GM20000 (cell line): Measurements from ENCODE around the gene ADAM11.

ENCODE experiments used
- DNase-seq: peaks from one replicate; pipeline ENCODE4 v3.0.0; 2012; ENCODE audit warnings: low spot score
- TF ChIP-seq, protein P1 (sequence below): IDR thresholded peaks from 2 replicates; pipeline ENCODE4 v1.5.1; 2012; ENCODE audit warnings: mild to moderate bottlenecking, control low read depth; ENCODE audit errors: extremely low read depth, missing control alignments

Gene ADAM11

DNA sequence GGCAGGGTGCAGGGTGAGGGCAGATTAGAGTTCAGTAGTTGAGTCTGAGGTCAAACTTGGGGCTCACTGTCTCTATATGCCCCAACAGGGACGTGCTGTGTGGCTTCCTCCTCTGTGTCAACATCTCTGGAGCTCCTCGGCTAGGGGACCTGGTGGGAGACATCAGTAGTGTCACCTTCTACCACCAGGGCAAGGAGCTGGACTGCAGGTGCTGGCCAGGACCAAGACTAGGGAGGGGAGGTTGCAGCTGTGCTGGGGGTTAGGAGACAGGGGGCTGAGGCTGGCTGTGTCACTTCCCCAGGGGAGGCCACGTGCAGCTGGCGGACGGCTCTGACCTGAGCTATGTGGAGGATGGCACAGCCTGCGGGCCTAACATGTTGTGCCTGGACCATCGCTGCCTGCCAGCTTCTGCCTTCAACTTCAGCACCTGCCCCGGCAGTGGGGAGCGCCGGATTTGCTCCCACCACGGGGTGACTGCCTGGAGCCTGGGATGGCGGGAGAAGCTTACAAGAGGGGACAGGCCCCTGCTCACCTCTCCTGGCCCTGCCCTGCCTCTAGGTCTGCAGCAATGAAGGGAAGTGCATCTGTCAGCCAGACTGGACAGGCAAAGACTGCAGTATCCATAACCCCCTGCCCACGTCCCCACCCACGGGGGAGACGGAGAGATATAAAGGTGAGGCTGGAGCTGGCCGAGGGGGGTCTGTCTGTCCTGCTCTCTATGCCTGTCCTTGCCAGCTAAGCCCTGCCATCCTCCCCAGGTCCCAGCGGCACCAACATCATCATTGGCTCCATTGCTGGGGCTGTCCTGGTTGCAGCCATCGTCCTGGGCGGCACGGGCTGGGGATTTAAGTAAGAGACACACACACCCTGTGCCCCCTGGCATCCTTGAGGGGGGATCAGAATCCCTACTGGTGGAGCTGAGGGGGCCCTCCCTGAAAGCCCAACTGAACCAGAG lies 18.9 kb downstream of the ADAM11 start:
- no peak for DNase-seq
- TF ChIP-seq, protein P1, sequence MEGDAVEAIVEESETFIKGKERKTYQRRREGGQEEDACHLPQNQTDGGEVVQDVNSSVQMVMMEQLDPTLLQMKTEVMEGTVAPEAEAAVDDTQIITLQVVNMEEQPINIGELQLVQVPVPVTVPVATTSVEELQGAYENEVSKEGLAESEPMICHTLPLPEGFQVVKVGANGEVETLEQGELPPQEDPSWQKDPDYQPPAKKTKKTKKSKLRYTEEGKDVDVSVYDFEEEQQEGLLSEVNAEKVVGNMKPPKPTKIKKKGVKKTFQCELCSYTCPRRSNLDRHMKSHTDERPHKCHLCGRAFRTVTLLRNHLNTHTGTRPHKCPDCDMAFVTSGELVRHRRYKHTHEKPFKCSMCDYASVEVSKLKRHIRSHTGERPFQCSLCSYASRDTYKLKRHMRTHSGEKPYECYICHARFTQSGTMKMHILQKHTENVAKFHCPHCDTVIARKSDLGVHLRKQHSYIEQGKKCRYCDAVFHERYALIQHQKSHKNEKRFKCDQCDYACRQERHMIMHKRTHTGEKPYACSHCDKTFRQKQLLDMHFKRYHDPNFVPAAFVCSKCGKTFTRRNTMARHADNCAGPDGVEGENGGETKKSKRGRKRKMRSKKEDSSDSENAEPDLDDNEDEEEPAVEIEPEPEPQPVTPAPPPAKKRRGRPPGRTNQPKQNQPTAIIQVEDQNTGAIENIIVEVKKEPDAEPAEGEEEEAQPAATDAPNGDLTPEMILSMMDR: no peak

DNA sequence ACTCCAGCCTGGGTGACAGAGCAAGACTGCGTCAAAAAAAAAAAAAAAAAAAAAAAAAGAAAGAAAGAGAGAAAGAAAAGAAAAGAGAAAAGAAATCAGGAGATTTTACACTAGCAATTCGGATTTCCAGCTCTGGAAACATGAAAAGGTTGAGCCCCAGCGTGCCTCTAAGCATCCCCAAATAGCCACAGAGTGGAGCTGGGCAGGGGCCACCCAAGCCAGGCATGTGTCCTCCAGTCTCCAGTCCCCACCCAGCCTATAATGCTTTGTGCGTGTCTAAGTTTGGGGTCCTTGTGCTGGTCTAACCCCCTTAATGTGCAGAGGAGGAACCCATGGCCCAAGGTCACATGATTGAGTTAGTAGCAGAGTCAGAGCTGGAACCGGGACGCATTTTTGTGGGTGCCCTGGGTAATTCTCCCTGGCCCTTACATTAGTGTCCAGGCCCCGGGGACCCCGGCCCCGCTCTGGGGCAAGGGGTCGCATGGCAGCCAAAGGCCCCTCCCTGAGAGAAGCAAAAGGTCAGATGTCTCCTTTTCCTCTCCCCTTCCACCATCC lies 19.9 kb downstream of the ADAM11 start:
- no peak for DNase-seq
- TF ChIP-seq, protein P1: no peak

DNA sequence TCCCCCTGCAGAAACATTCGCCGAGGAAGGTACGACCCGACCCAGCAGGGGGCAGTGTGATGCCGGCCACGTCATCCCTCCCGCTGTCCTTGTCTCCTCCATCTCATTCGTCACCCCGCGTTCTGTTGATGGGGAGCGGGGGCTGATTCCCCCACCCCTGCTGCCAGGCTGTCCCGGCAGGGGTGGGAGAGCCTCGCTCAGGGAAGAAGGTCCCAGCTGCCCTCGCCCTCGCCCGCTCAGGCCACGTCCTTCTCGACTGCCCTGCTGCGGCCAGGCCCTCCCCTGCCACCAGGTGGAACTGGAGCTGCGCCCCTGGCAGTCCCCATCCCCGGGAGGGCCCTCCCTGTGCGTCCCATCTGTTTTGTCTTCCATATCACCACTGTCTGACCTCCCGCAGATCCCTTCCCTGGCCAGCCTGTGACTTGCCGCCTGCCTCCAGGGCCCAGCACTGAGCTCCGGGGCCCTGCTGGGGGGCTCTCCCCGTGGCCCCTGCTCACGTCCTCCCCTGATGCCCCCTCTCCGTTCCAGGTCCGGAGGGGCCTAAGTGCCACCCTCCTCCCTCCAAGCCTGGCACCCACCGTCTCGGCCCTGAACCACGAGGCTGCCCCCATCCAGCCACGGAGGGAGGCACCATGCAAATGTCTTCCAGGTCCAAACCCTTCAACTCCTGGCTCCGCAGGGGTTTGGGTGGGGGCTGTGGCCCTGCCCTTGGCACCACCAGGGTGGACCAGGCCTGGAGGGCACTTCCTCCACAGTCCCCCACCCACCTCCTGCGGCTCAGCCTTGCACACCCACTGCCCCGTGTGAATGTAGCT lies 20.6 kb downstream of the ADAM11 start:
- TF ChIP-seq, protein P1: peak; percentile 74
- peak; percentile 89 for DNase-seq

DNA sequence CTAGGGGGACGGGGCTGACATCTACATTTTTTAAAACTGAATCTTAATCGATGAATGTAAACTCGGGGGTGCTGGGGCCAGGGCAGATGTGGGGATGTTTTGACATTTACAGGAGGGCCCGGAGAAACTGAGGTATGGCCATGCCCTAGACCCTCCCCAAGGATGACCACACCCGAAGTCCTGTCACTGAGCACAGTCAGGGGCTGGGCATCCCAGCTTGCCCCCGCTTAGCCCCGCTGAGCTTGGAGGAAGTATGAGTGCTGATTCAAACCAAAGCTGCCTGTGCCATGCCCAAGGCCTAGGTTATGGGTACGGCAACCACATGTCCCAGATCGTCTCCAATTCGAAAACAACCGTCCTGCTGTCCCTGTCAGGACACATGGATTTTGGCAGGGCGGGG lies 21.4 kb downstream of the ADAM11 start:
- TF ChIP-seq, protein P1: no peak
- no peak for DNase-seq

DNA sequence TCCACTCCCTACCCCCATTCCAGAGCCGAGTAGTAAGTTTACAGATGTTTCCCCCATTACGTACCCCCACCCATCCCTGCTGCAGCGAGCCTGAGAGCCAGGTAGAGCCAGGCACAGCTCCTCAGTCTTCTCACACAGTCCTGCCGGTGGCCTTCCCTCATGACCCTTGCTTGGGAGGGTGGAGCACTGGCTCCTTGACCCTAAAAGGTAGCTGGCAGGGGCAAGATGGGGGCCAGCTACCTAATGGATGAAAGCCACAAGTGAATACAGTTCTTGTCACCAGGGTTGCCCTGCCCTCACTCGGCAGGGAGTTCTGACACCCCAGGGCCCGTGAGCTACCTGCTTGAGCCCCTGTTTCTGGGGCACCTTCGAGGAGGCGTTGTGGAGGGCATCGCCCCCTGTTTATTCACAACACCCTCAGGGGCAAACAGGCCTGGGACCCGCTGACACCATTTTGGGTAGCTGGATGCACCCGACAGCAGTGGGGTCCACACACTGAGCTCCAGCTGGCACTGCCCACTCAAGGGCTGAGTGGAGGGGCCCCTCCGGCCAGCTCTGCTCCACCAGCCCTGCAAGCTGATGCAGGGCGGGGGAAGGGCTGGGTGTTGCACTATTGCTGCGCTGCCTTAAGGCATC lies 22.2 kb downstream of the ADAM11 start:
- TF ChIP-seq, protein P1: no peak
- no peak for DNase-seq

DNA sequence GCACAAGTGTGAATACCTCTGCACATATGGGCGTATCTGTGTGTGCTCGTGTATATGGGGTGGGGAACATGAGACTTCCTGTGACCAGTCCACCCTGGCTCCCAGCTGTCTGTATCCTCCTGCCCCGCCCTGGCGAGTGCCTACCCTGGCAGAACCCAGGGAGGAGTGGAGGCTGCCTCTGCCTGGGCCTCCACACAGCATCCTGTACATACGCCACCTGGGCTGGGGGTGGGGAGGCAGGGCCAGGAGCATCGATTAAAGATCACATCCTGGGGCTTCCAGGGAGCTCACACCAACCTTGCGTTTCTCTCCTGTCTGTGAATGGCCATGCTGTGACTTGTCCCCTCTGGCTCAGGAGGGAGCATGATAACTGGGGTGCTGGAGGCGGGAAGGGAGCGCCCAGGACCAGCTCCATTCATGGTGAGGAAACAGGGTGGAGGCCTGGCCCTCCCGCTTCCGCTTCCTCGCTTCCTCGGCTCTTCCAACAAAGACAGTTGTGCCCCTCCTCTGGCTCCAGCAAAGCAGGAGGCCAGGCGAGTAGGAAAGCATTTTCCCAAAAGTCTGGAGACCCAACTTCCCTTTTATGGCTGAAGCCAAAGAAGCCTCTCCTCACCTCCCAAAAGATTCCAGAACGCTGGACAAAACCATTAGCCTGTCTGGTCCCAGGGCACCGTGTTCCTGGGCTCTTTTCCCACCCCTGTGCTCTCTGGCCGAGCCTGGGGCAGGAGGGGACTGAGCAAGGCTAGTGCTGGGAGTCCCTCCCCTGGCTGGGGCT lies 22.9 kb downstream of the ADAM11 start:
- TF ChIP-seq, protein P1: no peak
- DNase-seq: no peak
